GM20000 (cell line): ENCODE data around the gene COX5A.
"Not testable (repeated sequence)": the region's sequence is repeated elsewhere in the genome, so short reads cannot be mapped to it uniquely, and the experiment has no call there.

Experiments
- DNase-seq: peaks from one replicate; pipeline ENCODE4 v3.0.0; 2012; ENCODE audit warnings: low spot score
- TF ChIP-seq, protein P1 (sequence below): IDR thresholded peaks from 2 replicates; pipeline ENCODE4 v1.5.1; 2012; ENCODE audit warnings: mild to moderate bottlenecking, control low read depth; ENCODE audit errors: extremely low read depth, missing control alignments

COX5A gene

DNA sequence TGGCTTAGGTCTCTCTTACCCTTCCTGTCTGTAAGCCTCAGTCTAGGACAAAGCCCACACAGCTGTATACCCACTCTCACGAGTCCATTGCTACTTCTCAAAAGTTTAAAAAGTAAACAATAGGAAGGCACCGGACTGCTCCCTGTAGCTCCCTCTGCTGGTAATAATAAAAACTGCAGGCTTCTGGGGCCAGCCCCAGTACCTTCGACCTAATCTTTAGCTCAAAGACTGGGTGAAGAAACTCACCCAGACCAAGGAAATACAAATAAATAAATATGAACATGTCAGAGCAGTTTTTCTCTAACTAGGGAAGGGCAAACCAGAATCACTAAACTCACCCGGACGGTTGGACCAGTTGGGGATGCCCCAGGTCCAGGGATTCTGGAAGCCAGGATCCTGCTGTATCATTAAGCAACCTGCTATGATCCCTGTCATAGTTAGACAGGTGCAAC, 36.2 kb downstream of the COX5A start:
- TF ChIP-seq, protein P1, sequence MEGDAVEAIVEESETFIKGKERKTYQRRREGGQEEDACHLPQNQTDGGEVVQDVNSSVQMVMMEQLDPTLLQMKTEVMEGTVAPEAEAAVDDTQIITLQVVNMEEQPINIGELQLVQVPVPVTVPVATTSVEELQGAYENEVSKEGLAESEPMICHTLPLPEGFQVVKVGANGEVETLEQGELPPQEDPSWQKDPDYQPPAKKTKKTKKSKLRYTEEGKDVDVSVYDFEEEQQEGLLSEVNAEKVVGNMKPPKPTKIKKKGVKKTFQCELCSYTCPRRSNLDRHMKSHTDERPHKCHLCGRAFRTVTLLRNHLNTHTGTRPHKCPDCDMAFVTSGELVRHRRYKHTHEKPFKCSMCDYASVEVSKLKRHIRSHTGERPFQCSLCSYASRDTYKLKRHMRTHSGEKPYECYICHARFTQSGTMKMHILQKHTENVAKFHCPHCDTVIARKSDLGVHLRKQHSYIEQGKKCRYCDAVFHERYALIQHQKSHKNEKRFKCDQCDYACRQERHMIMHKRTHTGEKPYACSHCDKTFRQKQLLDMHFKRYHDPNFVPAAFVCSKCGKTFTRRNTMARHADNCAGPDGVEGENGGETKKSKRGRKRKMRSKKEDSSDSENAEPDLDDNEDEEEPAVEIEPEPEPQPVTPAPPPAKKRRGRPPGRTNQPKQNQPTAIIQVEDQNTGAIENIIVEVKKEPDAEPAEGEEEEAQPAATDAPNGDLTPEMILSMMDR: peak; percentile 67
- peak; percentile 80 for DNase-seq

DNA sequence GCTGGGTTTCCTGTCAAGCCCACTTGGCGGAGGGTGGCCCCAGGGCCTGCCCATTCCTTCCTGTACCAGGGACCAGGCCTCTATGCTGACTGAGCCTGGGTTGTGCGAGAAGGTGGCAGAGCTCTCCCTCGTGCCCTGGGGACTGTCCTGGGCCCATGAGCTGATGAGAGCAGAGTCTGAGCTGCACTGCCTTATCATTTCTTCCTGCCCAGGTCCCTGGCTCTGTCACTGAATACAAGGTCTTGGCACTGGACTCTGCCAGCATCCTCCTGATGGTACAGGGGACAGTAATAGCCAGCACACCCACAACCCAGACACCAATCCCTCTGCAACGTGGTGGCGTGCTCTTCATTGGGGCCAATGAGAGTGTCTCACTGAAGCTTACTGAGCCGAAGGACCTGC, 40.6 kb downstream of the COX5A start:
- DNase-seq: no peak
- TF ChIP-seq, protein P1: no peak

DNA sequence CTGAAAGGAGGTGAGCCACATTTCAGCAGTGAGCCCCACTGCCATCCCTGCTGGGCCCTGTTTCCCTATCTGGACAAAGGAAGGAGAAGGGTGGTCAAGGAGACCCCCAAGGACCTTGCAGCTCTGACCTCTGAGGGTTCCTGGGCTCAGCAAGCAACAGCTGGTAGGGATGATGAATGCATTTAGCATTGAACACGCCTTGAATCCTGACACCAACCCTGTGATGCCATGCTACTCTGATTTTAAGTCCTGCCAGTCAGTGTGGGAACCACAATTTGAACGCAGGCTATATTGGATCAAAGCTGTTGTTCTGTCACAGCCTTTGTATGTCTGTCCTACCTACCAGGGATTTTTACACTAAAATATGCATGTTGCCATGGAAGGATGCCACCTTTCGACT, 41.6 kb downstream of the COX5A start:
- TF ChIP-seq, protein P1: no peak
- DNase-seq: no peak

DNA sequence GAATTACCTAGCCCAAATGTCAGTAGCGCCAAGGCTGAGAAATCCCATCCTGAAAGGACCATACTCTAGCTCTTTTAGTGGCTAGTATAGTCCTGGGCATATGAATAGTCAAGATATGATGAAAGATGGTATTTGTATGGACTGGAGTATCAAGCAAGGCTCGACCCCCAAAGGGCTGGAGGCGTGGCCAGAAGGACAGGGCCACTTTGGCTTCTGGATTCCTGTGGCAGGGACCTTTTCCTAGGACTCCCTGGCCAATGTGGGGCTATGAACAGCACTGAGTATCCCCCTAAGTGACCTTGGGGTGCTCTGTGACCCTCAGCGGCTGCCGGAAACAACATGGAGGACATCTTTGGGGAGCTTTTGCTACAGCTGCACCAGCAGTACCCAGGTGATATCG, 42.0 kb downstream of the COX5A start:
- DNase-seq: no peak
- TF ChIP-seq, protein P1: no peak

DNA sequence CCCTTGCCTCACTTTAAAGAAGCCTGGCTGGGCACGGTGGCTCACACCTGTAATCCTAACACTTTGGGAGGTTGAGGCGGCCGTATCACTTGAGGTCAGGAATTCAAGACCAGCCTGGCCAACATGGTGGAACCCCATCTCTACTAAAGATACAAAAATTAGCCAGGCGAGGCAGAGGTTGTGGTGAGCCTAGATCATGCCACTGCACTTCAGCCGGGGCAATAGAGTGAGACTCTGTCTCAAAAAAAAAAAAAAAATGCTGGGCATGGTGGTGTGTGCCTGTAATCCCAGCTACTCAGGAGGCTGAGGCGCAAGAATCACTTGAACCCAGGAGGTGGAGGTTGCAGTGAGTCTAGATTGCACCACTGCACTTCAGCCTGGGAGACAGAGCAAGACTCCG, 43.5 kb downstream of the COX5A start:
- DNase-seq: not testable (repeated sequence)

DNA sequence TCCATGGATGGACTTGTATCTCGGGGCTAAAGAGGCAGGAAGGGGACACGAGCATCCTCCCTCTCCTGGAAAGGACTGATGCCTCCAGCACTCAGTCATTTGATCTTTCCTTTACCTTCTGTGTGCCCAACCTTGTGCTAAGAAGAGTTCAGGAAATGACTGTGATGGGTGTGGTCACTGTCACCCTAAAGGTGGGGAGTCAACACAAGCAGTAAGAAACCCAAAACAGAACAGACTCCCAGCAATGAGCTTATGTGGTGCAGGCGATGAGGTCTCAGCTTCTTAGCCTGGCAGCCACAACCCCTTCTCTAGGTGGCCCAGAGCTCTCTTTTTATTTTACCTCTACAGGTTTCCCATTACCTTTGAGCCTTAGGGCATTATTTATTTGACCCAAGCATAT, 44.2 kb downstream of the COX5A start:
- TF ChIP-seq, protein P1: no peak
- no peak for DNase-seq

DNA sequence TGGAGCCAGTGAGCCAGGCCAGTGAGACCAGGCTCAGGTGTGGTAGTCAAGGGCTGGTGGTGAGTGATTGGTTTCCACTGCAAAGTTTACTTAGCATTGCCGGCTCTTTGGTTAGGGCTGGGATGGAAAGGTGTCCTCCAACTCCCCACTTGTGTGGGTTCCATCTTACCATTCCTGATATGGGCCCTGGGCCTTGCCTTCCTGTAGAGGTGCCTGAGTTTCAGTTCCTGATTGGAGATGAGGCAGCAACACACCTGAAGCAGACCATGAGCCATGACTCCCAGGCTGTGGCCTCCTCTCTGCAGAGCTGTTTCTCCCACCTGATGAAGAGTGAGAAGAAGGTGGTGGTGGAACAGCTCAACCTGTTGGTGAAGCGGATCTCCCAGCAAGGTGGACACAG, 44.9 kb downstream of the COX5A start:
- no peak for DNase-seq
- TF ChIP-seq, protein P1: no peak

DNA sequence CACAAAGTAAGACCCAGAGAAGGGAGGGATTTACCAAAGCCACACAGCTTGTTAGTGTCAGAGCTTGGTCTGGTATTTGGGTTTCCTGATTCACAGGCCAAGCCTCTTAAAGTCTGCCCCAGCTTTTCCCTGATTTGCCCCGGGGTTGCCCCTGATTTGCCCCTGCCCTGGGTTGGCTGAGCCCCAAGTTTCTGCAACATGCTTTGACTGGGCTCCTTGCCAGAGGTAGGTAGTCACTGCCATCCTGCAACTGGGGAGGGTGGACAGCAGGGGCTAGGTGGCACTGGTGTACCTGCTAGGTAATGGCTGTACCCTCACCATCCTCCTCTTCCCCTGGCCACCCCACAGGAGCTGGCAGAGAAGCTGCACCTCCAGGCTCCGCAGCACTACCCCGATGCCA, 45.6 kb downstream of the COX5A start:
- DNase-seq: no peak
- TF ChIP-seq, protein P1: no peak
